G401 (cell line): ENCODE data around the gene SRCAP. TPM values are rescaled to one million over a fixed set of nuclear protein-coding genes. Genes with fewer than 3 reads are reported as not detected.

Experiments used
- DNase-seq: peaks from one replicate; pipeline ENCODE4 v3.0.0-alpha.2; 2015; ENCODE audit warnings: low spot score
- in situ Hi-C: cut with HindIII; loops from 2 replicates; pipeline ENCODE4 v1.10.0; 2016; ENCODE audit warnings: low sequenced_read_pairs, mixed read lengths
- total RNA-seq: library from RNA; depleted of rRNA; stranded (reverse); fragments of >200 nt; shearing (Covaris generic); gene quantifications from 2 replicates; pipeline ENCODE4 v1.2.3, GENCODE V29; 2014

Gene SRCAP
- total RNA-seq, 1 experiment from 2014 or later = 4.1 TPM

GRCh38 chr16:30764816-30765465, 66.0 kb downstream of the SRCAP start:
- in situ Hi-C loops = no loop called here
- no peak for DNase-seq

GRCh38 chr16:30766206-30766932, 67.4 kb downstream of the SRCAP start:
- in situ Hi-C loops = no loop called here
- no peak for DNase-seq

- DNase-seq = no peak
- in situ Hi-C loops = no loop called here
Measured at GRCh38 chr16:30766933-30767284, 67.9 kb downstream of the SRCAP start.

- no peak for DNase-seq
- in situ Hi-C loops = no loop called here
Measured at GRCh38 chr16:30767767-30768465, 68.9 kb downstream of the SRCAP start.

- DNase-seq = no peak
- in situ Hi-C loops = no loop called here
Measured at GRCh38 chr16:30768583-30769181, 69.7 kb downstream of the SRCAP start.

GRCh38 chr16:30769379-30770089, 70.6 kb downstream of the SRCAP start:
- in situ Hi-C loops = no loop called here
- no peak for DNase-seq

- in situ Hi-C loops = no loop called here
- no peak for DNase-seq
Measured at GRCh38 chr16:30771726-30772125, 72.8 kb downstream of the SRCAP start.

GRCh38 chr16:30773826-30774225, 74.9 kb downstream of the SRCAP start:
- no peak for DNase-seq
- in situ Hi-C loops = no loop called here

GRCh38 chr16:30774367-30775130, 75.6 kb downstream of the SRCAP start:
- in situ Hi-C loops = no loop called here
- no peak for DNase-seq

- no peak for DNase-seq
- in situ Hi-C loops = no loop called here
Measured at GRCh38 chr16:30775131-30775391, 76.1 kb downstream of the SRCAP start.

GRCh38 chr16:30775392-30776188, 76.6 kb downstream of the SRCAP start:
- peak; percentile 89 for DNase-seq
- in situ Hi-C loops = no loop called here

- in situ Hi-C loops = no loop called here
- DNase-seq = no peak
Measured at GRCh38 chr16:30777591-30778297, 78.8 kb downstream of the SRCAP start.

- in situ Hi-C loops = no loop called here
- DNase-seq = no peak
Measured at GRCh38 chr16:30778549-30779244, 79.7 kb downstream of the SRCAP start.

- in situ Hi-C loops = no loop called here
- no peak for DNase-seq
Measured at GRCh38 chr16:30779596-30779995, 80.6 kb downstream of the SRCAP start.

- in situ Hi-C loops = loop anchor here (5.0 kb wide), 1 partner anchor 107 kb away; no protein-coding TSS in a partner anchor
- DNase-seq = no peak
Measured at GRCh38 chr16:30780021-30780420, 81.0 kb downstream of the SRCAP start.

GRCh38 chr16:30780549-30780948, 81.6 kb downstream of the SRCAP start:
- in situ Hi-C loops = loop anchor here (5.0 kb wide), 1 partner anchor 107 kb away; no protein-coding TSS in a partner anchor
- no peak for DNase-seq
